NCI-H2227 (cell line): ENCODE data around the gene BRCA1.
"Not testable (repeated sequence)": the region's sequence is repeated elsewhere in the genome, so short reads cannot be mapped to it uniquely, and the experiment has no call there.

ENCODE experiments used
- DNase-seq: peaks from one replicate; lab custom pipeline; 2025; ENCODE audit not compliant: unreplicated experiment; lab: John Stamatoyannopoulos, UW

BRCA1 gene

GRCh38 chr17:43070257-43070656 lies 54.9 kb downstream of the BRCA1 start:
- no peak for DNase-seq

DNA sequence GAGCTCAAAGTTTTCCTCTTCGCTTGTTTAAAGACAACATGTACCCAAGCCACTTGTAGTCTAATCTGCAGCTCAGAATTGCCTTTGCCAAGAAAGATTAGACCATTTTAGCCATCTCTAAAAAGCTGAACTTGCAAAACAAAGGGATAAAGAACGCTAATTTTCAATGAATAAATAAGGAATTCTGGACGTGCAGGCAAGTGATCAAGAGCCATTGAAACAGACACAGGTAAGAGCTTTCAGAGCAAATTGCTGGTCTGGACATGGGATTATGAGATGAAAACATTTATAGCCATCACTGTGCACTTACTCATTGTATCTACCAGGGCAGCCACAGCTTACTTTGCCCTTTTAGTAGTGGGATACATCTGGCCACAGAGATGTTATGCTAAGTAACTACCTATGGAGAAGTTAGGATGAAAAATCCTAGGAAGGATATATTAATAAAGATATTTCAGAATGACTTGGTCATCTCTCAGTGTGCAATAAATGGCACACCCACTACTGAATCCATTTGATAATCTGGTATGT lies 55.7 kb downstream of the BRCA1 start:
- DNase-seq, result no peak

DNA sequence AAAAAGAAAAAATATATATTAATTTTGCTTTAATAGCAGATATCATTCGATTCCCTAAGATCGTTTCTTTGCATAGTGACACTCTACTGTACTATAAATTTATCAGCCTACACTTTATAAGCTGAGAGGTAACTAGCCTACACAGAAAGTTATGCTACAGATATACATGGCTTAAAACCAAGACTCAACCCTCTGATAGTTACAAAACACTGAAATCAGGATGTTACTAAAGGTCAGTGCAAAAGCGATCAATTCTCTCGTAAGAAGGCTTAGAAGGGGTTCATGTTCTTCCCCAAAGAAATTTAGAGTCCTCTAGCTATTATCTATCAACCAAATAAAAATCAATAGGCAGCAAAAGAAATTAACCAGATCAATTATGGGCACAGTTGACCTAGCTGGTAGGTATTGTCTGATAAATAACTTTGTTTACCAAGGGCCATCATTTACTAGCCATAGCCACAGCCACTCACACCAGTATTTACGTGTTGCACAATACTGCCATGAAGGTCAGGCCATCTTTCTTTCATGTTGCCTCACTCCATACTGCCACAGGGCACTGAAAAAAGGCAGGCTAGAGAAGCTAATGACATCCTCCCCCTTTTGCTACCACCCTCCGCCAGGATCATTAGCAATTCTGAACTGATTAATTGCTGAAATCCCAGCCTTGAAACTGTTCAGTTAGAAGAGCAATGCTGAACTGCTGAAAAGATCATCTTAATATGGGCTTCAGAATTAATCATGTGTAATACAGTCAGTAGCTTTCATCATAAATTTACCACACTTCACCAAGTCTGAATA lies 56.4 kb downstream of the BRCA1 start:
- no peak for DNase-seq

GRCh38 chr17:43062984-43063638 lies 62.1 kb downstream of the BRCA1 start:
- no peak for DNase-seq

DNA sequence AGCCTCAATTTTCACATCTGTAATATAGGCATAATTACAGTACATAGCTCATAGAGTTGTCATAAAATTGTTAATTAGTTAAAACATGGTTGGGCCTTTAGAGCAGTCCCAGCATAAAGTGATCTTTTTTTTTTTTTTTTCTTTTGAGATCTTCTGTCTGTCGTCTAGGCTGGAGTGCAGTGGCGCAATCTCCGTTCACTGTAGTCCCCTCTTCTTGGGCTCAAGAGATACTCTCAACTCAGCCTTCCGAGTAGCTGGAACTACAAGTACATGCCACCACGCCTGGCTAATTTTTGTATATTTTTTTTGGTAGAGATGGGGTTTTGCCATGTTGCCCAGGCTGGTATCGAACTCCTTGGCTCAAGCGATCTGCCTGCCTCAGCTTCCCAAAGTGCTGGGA lies 69.1 kb downstream of the BRCA1 start:
- no peak for DNase-seq

- DNase-seq, result not testable (repeated sequence)
Measured at GRCh38 chr17:43053008-43053407, 72.2 kb downstream of the BRCA1 start.

DNA sequence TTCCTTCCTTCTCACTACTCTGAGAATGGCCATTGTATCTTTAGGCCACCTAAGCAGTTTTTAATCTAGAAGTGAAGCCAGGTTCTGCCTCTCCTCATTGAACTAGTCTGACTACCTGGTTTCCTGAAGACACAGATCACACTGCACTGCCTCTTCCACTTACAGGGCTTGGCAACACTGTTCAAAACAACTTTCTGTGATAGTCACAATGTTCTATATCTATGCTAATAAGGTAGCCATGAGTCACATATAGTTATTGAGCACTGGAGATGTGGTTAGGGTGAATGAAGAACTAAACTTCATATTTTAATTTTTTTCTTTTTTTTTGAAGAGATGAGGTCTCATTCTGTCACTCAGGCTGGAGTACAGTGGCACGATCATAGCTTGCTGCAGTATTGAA lies 73.2 kb downstream of the BRCA1 start:
- DNase-seq, result no peak

- DNase-seq, result no peak
Measured at GRCh38 chr17:43044024-43044423, 81.1 kb downstream of the BRCA1 start.

GRCh38 chr17:43043307-43043706 lies 81.9 kb downstream of the BRCA1 start:
- DNase-seq, result no peak

GRCh38 chr17:43042025-43042628 lies 83.0 kb downstream of the BRCA1 start:
- no peak for DNase-seq

DNA sequence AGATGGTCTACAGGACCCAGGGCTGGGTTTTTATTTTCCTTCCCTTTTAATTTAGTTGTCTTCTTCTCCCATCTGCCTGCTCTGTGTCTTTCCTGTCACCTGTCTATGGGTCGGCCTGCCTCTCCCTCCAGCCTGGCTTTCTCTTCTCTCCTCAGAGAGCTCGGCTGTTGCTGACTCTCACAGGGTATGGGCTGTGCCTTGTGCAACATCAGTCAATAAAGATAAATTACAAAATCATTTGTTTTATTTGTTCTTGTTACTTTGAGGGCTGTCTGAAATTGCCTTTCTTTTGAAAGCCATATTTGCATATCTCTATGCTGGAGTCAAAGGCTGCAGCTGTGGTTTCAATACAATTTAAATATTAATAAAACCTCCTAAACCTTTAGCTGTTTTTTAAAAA lies 84.5 kb downstream of the BRCA1 start:
- no peak for DNase-seq

DNA sequence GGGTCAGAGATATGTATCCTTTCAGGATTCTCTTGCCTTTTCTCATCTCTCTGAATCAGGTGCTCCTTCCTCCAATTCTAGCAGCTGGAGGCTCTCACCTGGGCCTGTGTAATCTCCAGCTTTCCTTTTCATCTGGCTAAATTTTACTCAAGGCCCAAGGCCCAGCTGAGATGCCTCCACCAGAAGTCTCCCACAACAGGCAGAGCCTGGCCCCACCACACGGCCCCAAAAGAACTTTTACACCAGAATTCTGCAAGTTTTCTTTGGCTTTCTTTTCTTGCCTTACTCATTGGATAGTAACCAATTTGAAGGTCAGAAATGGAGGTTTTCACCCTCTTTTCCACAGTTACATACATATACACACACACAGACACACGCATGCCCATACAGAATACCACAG lies 85.5 kb downstream of the BRCA1 start:
- DNase-seq, result no peak

DNA sequence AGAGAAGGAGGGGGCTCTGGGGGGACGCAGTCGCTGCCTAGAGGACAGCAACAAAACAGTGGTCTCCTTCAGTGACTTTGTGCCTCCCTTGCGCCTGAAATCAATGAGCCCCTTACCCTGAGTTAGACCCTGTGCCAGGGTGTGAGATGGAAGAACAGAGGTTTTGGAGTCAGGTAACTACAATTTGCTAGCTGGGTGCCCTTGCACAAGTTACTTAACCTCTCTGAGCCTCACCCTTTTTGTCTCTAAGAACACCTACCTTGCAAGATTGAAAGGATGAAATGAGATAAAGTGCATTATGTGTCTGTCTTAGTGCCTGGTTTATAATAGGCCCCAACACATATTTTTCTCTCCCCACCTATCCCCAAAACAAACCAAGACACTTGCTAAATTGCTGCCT lies 90.3 kb downstream of the BRCA1 start:
- DNase-seq, result no peak

DNA sequence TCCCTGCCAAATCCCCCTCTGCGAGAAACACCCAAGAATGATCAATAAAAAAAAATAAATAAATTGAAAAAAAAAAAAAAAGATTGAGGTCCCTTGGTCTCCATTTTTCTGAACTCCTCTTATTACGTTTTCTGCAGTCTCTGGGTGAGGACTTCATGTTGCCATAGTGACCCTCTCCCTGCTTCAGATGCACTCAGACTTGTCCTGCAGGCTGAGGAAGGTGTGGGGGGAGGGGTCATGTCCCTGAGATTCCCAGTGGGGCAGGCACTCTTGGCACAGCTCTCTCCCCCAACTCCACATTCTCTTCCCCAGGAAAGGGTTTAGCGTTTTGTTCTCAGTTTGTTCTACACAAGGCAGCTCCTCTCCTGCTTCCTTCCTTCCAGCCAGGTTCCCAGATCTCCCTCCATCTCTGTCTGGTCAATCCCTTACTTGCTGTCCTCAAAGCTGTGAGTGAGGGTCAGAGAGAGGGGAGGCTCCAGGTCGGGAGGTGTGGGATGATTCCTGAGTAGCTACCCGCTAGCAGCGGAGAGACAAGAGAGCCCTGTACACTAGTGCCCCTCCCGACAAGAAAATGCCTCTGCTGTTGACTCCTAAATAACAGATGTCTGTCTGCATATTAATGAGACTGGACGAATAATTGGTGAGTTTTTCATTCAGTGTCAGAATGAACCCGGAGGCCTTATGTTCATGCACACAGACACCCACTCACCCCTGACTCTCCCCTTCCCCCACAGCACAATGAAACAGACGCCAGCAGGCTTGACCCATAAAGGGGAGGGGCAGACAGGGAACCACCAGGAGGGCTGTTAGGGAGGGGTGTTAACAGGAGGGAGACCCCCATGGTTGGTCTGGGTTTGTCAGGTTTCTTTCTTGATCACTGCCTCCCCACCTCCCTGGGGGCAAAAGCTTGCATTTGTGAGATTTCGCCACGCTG lies 90.9 kb downstream of the BRCA1 start:
- peak; percentile 32 for DNase-seq

- no peak for DNase-seq
Measured at GRCh38 chr17:43031666-43032065, 93.5 kb downstream of the BRCA1 start.

GRCh38 chr17:43030137-43030767 lies 94.9 kb downstream of the BRCA1 start:
- no peak for DNase-seq

DNA sequence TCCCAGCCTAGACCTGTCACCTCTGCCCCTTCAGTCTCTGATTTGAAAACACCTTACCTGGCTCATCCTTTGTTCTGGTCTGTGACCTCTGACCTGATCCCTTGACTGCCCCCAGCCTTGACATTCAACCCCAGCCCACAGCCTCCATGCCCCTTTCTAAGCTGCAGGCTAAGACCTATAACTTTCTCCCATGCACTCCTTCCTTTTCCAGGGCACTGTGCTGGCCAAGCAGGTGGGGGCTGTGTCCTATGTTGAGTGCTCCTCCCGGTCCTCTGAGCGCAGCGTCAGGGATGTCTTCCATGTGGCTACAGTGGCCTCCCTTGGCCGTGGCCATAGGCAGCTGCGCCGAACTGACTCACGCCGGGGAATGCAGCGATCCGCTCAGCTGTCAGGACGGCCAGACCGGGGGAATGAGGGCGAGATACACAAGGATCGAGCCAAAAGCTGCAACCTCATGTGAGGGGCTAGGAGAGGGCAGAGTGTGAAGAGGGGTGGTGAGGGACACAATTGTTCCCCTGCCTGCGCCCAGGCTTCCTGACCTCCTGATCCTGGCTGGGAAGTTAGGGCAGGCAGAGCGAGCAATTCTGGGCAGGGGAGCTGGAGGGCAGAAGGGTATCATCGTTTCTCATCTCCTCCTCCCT lies 96.8 kb downstream of the BRCA1 start:
- no peak for DNase-seq

- DNase-seq, result no peak
Measured at GRCh38 chr17:43027091-43028032, 97.8 kb downstream of the BRCA1 start.

- DNase-seq, result no peak
Measured at GRCh38 chr17:43026595-43026994, 98.6 kb downstream of the BRCA1 start.
